AG08396 (cell line): Measurements from ENCODE around the gene ASB5.
A peak's percentile ranks its signal among the peaks of the same experiment; 100 is the strongest.
"Not testable (repeated sequence)": the region's sequence is repeated elsewhere in the genome, so short reads cannot be mapped to it uniquely, and the experiment has no call there.

Experiments used
- DNase-seq: peaks from one replicate; pipeline ENCODE4 v3.0.0; 2012; ENCODE audit warnings: low spot score, mixed read lengths

The ASB5 gene

GRCh38 chr4:176222149-176222548, 46.9 kb downstream of the ASB5 start:
- DNase-seq: no peak

DNA sequence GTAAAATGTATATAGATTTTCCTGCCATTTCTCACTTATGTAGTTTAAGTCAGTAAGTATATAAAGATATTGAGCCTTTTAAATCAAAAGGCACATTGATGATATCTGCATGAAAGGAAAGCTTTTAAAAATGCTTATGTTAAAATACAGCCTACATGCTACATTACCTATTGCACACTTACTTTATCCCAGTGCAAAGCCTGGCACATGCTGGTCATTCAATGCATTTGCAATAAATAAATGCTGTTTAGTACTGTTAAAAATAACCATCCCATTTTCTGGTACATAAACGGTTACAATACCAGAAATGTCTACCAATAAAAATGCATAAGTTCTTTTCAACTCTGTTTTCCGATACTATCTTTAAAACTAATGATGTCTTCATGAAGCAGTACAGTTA, 51.5 kb downstream of the ASB5 start:
- DNase-seq: no peak

DNA sequence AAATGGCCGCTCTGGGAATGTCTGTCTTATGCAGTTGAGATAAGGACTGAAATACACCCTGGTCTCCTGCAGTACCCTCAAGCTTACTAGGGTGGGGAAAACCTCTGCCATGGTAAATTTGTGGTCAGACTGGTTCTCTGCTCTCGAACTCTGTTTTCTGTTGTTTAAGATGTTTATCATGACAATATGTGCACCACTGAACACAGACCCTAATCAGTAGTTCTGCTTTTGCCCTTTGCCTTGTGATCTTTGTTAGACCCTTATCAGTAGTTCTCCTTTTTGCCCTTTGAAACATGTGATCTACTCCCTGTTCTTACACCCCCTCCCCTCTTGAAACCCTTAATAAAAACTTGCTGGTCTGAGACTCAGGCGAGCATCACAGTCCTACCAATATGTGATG, 56.7 kb downstream of the ASB5 start:
- DNase-seq: not testable (repeated sequence)

- DNase-seq: no peak
Measured at GRCh38 chr4:176210579-176211296, 58.3 kb downstream of the ASB5 start.

GRCh38 chr4:176210101-176210500, 58.9 kb downstream of the ASB5 start:
- DNase-seq: no peak

DNA sequence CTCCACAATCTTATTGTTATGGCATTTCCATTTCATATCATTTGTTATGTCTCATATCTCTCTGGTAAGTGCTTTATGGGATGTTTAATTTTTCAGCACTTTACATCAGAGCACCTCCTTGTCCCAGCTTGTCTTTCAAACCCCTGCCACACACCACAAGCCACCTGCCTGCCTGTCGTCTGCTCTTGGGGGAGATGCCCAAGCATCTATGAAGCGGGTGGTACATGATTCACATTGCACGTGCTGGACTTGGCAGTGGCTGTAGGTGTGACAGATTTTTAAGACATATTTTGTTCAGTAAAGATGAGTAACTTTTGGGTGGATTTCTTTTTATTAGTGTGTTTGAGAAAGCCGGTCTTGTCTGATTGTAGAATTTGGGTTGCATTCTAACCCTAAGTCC, 59.5 kb downstream of the ASB5 start:
- no peak for DNase-seq

GRCh38 chr4:176207839-176208238, 61.2 kb downstream of the ASB5 start:
- DNase-seq: no peak

DNA sequence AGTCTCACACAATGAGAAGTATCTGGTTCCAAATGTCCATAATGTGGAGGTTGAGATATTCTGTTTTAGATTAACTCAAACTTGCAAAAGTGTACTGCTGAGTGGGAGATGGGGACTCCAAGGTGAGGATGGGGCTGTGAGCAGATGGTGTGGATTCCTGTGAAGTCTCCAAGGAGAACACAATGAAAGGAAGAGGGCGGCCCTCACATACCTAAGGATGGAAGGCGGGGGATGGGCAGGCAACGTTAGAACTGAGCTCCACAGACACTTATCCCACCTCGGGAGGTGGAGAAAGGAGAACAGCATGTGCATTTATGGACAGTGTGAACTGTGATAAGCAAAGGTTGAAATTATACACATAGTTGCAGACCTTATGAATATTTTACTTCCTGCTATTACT, 63.7 kb downstream of the ASB5 start:
- DNase-seq: no peak

- no peak for DNase-seq
Measured at GRCh38 chr4:176198316-176198903, 70.6 kb downstream of the ASB5 start.

DNA sequence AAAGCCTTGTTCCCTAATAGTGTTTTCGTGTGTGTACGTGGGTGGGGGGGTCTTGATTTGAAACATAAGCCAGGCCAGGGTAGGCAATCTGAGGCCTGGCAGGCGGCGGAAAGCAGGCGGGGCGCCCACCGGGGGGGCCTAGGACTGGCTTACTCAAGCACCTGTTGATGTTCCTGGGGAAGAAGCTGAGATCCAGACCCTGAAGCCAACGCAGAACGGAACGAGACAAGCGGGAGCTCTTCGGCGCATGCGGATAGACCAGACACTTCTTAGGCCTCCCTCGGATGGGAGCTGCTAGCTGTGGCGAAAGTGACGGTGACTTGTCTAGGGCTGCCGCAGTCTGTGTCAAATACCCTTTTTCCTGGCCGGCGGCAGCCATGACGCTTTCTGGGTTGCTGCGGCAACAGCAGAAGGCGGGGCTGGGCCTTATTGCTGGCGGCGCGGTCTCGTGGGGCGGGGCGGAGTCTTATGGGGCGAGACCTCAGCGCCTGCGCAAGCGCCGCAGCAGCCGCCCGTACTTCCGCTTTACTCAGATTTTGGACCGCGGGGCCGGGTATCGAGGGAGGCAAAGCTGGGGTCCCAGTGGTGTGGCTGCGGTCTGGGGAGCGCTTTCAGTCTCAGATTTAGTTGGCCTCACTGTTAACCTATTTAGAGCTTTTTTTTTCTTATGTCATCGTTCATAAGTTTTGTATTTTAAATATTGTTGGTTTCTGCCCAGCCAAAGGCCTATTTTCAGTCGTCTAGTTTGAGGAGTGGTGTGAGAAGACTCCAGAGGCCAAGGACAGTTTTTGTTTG, 73.6 kb downstream of the ASB5 start, which contains the start of gene SPATA4:
Gene SPATA4 (minus strand): TSS at position 402 of the 795 bp plus-strand sequence. CDS start 23 bp downstream, at position 379.
- peak; percentile 96 for DNase-seq

DNA sequence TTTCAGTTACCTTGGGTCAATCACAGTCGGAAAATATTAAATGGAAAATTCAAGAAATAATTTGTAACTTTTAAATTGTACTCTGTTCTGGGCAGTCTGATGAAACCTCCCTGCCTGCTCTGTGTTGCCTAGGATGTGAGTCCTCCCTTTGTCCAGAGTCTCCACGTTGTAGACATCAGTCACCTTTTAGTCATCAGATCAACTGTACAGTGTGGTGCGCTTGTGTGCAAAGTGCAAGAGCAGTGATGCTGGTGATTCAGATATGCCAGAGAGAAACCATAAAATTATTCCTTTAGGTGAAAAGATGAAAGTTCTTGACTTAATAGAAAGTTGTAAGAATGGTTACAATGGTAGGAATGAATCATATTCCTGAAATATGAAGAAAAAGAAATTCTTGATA, 75.1 kb downstream of the ASB5 start:
- DNase-seq: peak; percentile 42

- DNase-seq: peak; percentile 12
Measured at GRCh38 chr4:176193126-176193525, 75.9 kb downstream of the ASB5 start.

DNA sequence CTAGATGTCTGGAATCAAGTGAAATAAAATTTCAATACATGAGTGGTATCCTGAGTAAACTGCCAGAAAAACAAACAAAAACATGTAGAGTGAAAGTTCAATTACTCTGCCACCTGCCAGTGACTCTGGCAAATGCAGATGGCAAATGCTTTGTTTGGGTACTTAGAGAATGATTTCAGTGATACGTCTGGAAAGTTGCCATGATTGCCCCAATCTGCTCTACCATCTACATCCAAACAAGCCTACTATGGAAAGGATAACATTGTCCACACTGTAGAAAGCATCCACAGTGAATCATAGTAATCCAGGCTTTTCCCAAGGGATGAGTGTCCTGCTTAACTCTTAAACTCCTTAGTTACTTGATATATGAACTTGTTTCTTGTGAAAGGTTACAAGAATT, 77.0 kb downstream of the ASB5 start:
- no peak for DNase-seq

DNA sequence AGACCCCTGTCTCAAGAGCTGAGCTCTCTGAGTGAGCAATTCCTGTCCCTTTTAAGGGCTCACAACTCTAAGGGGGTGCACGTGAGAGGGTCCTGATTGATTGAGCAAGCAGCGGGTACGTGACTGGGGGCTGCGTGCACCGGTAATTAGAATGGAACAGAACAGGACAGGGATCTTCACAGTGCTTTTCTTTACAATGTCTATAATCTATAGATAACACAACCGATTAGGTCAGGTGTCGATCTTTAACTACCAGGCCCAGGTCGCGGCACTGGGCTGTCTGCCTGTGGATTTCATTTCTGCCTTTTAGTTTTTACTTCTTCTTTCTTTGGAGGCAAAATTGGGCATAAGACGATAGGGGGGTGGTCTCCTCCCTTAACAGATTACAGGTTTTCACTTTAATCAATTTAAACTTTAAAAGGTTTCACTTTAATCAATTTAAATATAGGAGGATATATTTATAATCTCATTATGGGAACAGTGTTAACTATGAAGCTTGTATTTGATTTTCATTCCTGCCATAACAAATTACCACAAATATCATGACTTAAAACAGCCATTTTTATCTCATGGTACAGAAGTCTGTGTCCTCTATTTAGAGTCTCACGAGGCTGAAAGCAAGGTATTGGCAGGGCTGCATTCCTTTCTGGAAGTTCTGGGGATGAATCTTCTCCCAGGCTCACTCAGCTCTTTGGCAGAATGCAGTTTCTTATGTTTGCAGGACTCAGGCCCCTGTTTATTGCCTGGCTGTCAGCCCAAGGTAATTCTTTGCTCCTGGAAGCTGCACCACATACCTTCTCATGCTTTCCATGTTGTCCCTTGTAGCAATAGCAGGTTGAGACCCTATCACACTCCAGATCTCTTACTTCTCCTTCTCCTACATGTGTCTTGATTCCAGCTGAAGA, 78.9 kb downstream of the ASB5 start:
- DNase-seq: no peak

GRCh38 chr4:176188654-176189053, 80.4 kb downstream of the ASB5 start:
- DNase-seq: no peak

- DNase-seq: peak; percentile 9
Measured at GRCh38 chr4:176187624-176188023, 81.4 kb downstream of the ASB5 start.

GRCh38 chr4:176186671-176187395, 82.2 kb downstream of the ASB5 start:
- no peak for DNase-seq

GRCh38 chr4:176186067-176186466, 83.0 kb downstream of the ASB5 start:
- no peak for DNase-seq

DNA sequence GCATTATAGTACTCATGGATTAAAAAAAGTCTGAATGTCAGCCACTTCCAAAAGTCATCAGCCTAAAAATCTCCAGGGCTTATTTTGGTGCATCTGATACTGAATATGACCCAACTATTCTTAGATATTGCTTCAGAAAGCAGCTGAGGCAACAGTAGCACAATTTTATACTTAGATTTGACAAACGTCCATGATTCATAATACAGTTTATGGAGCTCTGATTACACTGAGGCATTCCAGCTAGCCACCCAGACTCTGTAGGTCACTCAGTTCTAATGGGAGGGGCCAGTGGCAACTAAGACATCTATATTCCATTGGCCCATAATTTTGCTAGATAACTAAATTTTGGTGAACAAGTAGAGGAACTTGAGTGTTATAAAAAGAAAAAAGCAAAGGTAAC, 84.0 kb downstream of the ASB5 start:
- peak; percentile 58 for DNase-seq
